Loucy (cell line): ENCODE data around the gene GRIN2A.

Source experiments
- H2AFZ ChIP-seq: fragments of 200-600 bp; sonication (generic); 2 replicates; pipeline ENCODE4 v1.6.0; 2016; ENCODE audit warnings: antibody characterized with exemption, mild to moderate bottlenecking, low read length, moderate library complexity
- H3F3A ChIP-seq: fragments of 200-600 bp; 2 replicates; pipeline ENCODE4 v1.6.0; 2016; ENCODE audit warnings: antibody characterized with exemption, low read depth, mild to moderate bottlenecking
- H3K27me3 ChIP-seq: fragments of 200-600 bp; sonication (generic); 2 replicates; pipeline ENCODE4 v1.6.1; 2014; ENCODE audit warnings: low read length, mild to moderate bottlenecking; ENCODE audit not compliant: insufficient read depth, poor library complexity, severe bottlenecking
- H3K36me3 ChIP-seq: fragments of 200-600 bp; sonication (generic); 2 replicates; pipeline ENCODE4 v1.6.1; 2016; ENCODE audit warnings: low read length; ENCODE audit not compliant: insufficient read depth
- H3K4me1 ChIP-seq: fragments of 200-600 bp; sonication (generic); 2 replicates; pipeline ENCODE4 v1.5.1; 2014; ENCODE audit warnings: low read length, mild to moderate bottlenecking; ENCODE audit not compliant: insufficient read depth, poor library complexity, severe bottlenecking
- H3K4me2 ChIP-seq: fragments of 200-600 bp; sonication (generic); 2 replicates; pipeline ENCODE4 v1.6.0; 2014; ENCODE audit warnings: antibody characterized with exemption, low read length, low read depth, mild to moderate bottlenecking; ENCODE audit not compliant: poor library complexity, severe bottlenecking
- H3K4me3 ChIP-seq: fragments of 200-600 bp; sonication (generic); 2 replicates; pipeline ENCODE4 v1.5.1; 2014; ENCODE audit warnings: low read length, mild to moderate bottlenecking, mixed read lengths; ENCODE audit not compliant: poor library complexity, severe bottlenecking
- H3K79me2 ChIP-seq: fragments of 200-600 bp; sonication (generic); 2 replicates; pipeline ENCODE4 v1.6.1; 2014; ENCODE audit warnings: low read length; ENCODE audit not compliant: insufficient read depth
- H3K9ac ChIP-seq: fragments of 200-600 bp; sonication (generic); 2 replicates; pipeline ENCODE4 v1.6.0; 2014; ENCODE audit warnings: mild to moderate bottlenecking, low read depth, low read length, moderate library complexity; ENCODE audit not compliant: poor library complexity, severe bottlenecking
- H3K9me2 ChIP-seq: fragments of 200-600 bp; sonication (generic); replicated peaks from 2 replicates; pipeline ENCODE4 v1.6.1; 2016; ENCODE audit warnings: low read depth, low read length, mixed read lengths
- H3K9me3 ChIP-seq: fragments of 200-600 bp; sonication (generic); 2 replicates; pipeline ENCODE4 v1.6.1; 2014; ENCODE audit warnings: mild to moderate bottlenecking, antibody characterized with exemption, low read length, low read depth; ENCODE audit not compliant: insufficient read depth
- H4K20me1 ChIP-seq: fragments of 200-600 bp; sonication (generic); 2 replicates; pipeline ENCODE4 v1.6.0; 2014; ENCODE audit warnings: antibody characterized with exemption, low read length, mild to moderate bottlenecking; ENCODE audit not compliant: insufficient read depth, poor library complexity, severe bottlenecking
- CTCF ChIP-seq: fragments of 200-600 bp; sonication (generic); conservative IDR thresholded peaks from 2 replicates; pipeline ENCODE4 v1.5.1; 2014; ENCODE audit warnings: mild to moderate bottlenecking, antibody characterized with exemption, low read length
- EZH2phosphoT487 ChIP-seq: fragments of 200-600 bp; IDR thresholded peaks from 2 replicates; pipeline ENCODE4 v1.6.1; 2018; ENCODE audit warnings: antibody characterized with exemption, mild to moderate bottlenecking, moderate library complexity, borderline replicate concordance

The GRIN2A gene

GRCh38 chr16:10013364-10013763 is 168.9 kb downstream of the GRIN2A start:
- Histone ChIP-seq H3F3A (no peaks in the 10 kb centered on the region), H3K4me3 (no peak overlapping the region), H3K9me2 (no peaks in the 10 kb centered on the region), H3K9me3 (no peaks in the 10 kb centered on the region), H3K36me3 (no peaks in the 10 kb centered on the region), H3K27me3 (no peaks in the 10 kb centered on the region), H3K9ac (no peak overlapping the region), H3K4me2 (no peak overlapping the region), H3K4me1 (no peaks in the 10 kb centered on the region), H2AFZ (no peak overlapping the region), H4K20me1 (no peaks in the 10 kb centered on the region), H3K79me2 (no peaks in the 10 kb centered on the region)
- TF ChIP-seq EZH2phosphoT487 (no peak), CTCF (no peak)

- no peaks in the 10 kb centered on the region for H3K79me2 ChIP-seq
- H3K9me3 ChIP-seq = no peaks in the 10 kb centered on the region
- no peaks in the 10 kb centered on the region for H3K36me3 ChIP-seq
- H4K20me1 ChIP-seq = no peaks in the 10 kb centered on the region
- H3K4me3 ChIP-seq = no peak overlapping the region
- H3K9ac ChIP-seq = no peak overlapping the region
- H2AFZ ChIP-seq = no peak overlapping the region
- H3K9me2 ChIP-seq = no peaks in the 10 kb centered on the region
- H3K4me1 ChIP-seq = no peaks in the 10 kb centered on the region
- no peak overlapping the region for H3K4me2 ChIP-seq
- H3K27me3 ChIP-seq = no peaks in the 10 kb centered on the region
- TF ChIP-seq CTCF = no peak
- TF ChIP-seq EZH2phosphoT487 = no peak
- no peaks in the 10 kb centered on the region for H3F3A ChIP-seq
These were observed 172.5 kb downstream of the GRIN2A start for GRCh38 chr16:10009684-10010083.

GRCh38 chr16:10003486-10003885 is 178.7 kb downstream of the GRIN2A start:
- Histone ChIP-seq H4K20me1 (no peaks in the 10 kb centered on the region), H3K9me2 (no peaks in the 10 kb centered on the region), H3K9ac (no peak overlapping the region), H3K4me1 (no peaks in the 10 kb centered on the region), H3K4me2 (no peak overlapping the region), H2AFZ (no peak overlapping the region), H3K79me2 (no peaks in the 10 kb centered on the region), H3K9me3 (no peaks in the 10 kb centered on the region), H3F3A (no peaks in the 10 kb centered on the region), H3K36me3 (no peaks in the 10 kb centered on the region), H3K4me3 (no peak overlapping the region), H3K27me3 (no peaks in the 10 kb centered on the region)
- no peak for TF ChIP-seq CTCF
- no peak for TF ChIP-seq EZH2phosphoT487
